Parathyroid adenoma (tissue), 2 donors: ENCODE results near the gene PCAT7.
A peak's percentile ranks its signal among the peaks of the same experiment; 100 is the strongest.
"Not testable (repeated sequence)": the region's sequence is repeated elsewhere in the genome, so short reads cannot be mapped to it uniquely, and the experiment has no call there.

Experiments used
- H2AFZ ChIP-seq: fragments of 300-600 bp; sonication (generic); one replicate; pipeline ENCODE4 v1.7.0; 2017; ENCODE audit warnings: antibody characterized with exemption, mild to moderate bottlenecking
- H3K27ac ChIP-seq: fragments of 300-600 bp; sonication (generic); one replicate; pipeline ENCODE4 v1.7.0; 2017
- H3K27me3 ChIP-seq: fragments of 300-600 bp; sonication (generic); one replicate; pipeline ENCODE4 v1.7.0; 2017; ENCODE audit warnings: low read length; ENCODE audit not compliant: control insufficient read depth, insufficient read depth
- H3K36me3 ChIP-seq: fragments of 300-600 bp; sonication (generic); one replicate; pipeline ENCODE4 v1.7.0; 2017; ENCODE audit warnings: low read length; ENCODE audit not compliant: control insufficient read depth, insufficient read depth
- H3K4me1 ChIP-seq: fragments of 300-600 bp; sonication (generic); one replicate; pipeline ENCODE4 v1.7.0; 2017; ENCODE audit warnings: control low read depth
- H3K4me2 ChIP-seq: fragments of 300-600 bp; sonication (generic); one replicate; pipeline ENCODE4 v1.7.0; 2017; ENCODE audit warnings: low read length
- H3K4me3 ChIP-seq: fragments of 300-600 bp; sonication (generic); one replicate; pipeline ENCODE4 v1.7.0; 2017; ENCODE audit warnings: low read depth, low read length
- H3K79me2 ChIP-seq: fragments of 300-600 bp; sonication (generic); one replicate; pipeline ENCODE4 v1.7.0; 2017; ENCODE audit warnings: control low read depth
- H3K9ac ChIP-seq: fragments of 300-600 bp; sonication (generic); one replicate; pipeline ENCODE4 v1.7.0; 2017; ENCODE audit warnings: mild to moderate bottlenecking
- H3K9me3 ChIP-seq: fragments of 300-600 bp; sonication (generic); one replicate; pipeline ENCODE4 v1.7.0; 2017; ENCODE audit warnings: low read length; ENCODE audit not compliant: control insufficient read depth
- TF ChIP-seq, protein P1 (sequence below): fragments of 300-600 bp; sonication (generic); IDR thresholded peaks from one replicate; pipeline ENCODE4 v1.7.0; 2017; ENCODE audit warnings: antibody characterized with exemption, mild to moderate bottlenecking
- donor health status: primary hyperparathyroidism.

PCAT7 gene

DNA sequence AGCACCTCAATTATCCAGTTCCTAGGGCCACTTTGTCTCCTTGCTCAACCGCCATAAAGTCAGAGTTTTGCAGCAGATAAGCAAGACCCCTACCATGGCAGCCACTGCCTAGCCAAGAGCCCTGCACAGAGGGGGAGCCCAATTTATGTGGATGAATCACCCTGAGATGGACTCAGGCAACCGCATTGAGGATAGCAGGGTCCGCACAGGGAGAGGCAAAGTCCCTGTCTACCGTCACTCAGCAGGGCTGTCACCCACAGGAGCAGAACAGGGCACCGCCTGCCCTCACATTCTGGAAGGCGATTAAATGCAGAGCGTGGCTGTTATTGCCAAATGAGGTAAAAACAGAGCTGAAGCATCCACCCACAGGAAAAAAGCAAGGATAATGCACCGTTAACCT is 37.0 kb downstream of the PCAT7 start:
- peak overlapping the region; percentile 88 for H3K27ac ChIP-seq
- H3K4me2 ChIP-seq, result peak overlapping the region; percentile 34
- H3K4me3 ChIP-seq, result peak overlapping the region; percentile 54
- peaks cover 12% of the 10 kb centered on the region for H3K4me1 ChIP-seq
- no peaks in the 10 kb centered on the region for H3K9me3 ChIP-seq
- H3K27me3 ChIP-seq, result no peaks in the 10 kb centered on the region
- no peaks in the 10 kb centered on the region for H3K36me3 ChIP-seq
- H3K79me2 ChIP-seq, result peaks cover 6% of the 10 kb centered on the region
- TF ChIP-seq, protein P1, sequence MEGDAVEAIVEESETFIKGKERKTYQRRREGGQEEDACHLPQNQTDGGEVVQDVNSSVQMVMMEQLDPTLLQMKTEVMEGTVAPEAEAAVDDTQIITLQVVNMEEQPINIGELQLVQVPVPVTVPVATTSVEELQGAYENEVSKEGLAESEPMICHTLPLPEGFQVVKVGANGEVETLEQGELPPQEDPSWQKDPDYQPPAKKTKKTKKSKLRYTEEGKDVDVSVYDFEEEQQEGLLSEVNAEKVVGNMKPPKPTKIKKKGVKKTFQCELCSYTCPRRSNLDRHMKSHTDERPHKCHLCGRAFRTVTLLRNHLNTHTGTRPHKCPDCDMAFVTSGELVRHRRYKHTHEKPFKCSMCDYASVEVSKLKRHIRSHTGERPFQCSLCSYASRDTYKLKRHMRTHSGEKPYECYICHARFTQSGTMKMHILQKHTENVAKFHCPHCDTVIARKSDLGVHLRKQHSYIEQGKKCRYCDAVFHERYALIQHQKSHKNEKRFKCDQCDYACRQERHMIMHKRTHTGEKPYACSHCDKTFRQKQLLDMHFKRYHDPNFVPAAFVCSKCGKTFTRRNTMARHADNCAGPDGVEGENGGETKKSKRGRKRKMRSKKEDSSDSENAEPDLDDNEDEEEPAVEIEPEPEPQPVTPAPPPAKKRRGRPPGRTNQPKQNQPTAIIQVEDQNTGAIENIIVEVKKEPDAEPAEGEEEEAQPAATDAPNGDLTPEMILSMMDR, result no peak
- H3K9ac ChIP-seq, result no peak overlapping the region
- no peak overlapping the region for H2AFZ ChIP-seq

DNA sequence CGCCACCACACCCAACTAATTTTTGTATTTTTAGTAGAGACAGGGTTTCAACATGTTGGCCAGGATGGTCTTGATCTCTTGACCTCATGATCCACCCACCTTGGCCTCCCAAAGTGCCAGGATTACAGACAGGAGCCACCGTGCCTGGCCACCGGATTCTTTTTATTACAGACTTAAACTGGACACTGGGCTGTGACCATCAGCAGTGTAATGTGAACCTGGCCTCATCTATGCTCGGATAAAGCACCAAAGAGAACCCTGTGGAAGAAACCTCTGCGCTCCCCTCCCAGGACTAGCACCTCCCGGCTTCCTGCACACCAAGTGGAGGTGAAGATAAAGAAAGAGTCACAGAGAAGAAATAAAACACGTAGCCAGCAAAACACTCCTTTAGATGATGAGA is 37.8 kb downstream of the PCAT7 start:
- H3K27ac ChIP-seq, result peak overlapping the region; percentile 88
- peak overlapping the region; percentile 54 for H3K4me3 ChIP-seq
- peak overlapping the region; percentile 37 for H3K9ac ChIP-seq

DNA sequence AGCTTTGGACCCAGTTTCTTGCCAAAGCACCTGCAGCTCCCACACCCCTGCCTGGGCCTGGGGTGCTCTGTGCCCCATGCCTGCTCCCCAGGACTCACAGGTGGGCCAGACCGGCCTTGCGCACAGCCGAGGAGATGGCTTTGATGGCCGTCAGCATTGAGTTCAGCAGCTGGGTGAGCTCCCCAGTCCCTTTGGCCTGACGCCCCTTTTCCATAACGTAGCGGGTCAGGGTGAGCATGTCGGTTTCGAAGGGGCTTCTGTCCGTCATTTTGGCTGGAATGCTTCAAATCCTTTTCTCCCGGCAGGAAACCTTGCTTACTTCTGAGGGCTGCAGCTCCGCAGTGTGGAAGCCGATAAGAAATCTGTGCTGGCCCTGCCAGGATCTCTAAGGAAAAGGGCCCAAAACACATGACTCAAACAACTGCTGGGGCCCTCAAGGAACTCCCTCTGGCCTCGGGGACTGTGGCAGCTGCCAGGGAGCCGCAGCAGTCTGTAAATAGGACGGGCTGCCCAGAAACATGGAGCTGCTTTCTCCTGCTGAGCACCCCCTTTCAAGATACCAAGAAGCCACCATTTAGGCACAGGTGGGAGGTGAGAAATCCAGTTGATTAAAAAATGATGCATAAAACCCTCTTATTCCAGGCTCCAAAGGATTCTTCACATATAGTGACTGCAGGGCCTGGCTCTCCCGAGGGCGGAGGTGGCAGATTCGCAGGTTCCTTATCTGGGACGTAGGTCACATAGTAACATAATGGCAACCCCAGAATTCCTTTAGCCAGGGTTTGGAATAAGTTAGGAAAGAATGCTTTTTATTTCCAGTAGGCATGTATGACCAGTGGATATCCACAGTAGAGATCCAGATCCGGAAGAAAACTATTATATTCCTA is 38.8 kb downstream of the PCAT7 start, which contains the start of gene FBP2:
TSS of gene FBP2 (minus strand) at position 366 of the 887 bp plus-strand sequence. CDS start at position 268, 98 bp downstream.
- TF ChIP-seq, protein P1, result no peak
- H3K9me3 ChIP-seq, result no peaks in the 10 kb centered on the region
- no peaks in the 10 kb centered on the region for H3K36me3 ChIP-seq
- H3K4me3 ChIP-seq, result peak within 1 kb of the TSS; percentile 54
- peaks cover 6% of the 10 kb centered on the region for H3K79me2 ChIP-seq
- peak within 1 kb of the TSS; percentile 54 for H3K4me2 ChIP-seq
- no peaks in the 10 kb centered on the region for H3K27me3 ChIP-seq
- H3K27ac ChIP-seq, result peak within 1 kb of the TSS; percentile 88
- H2AFZ ChIP-seq, result peak within 1 kb of the TSS; percentile 76
- H3K9ac ChIP-seq, result peak within 1 kb of the TSS; percentile 72
- H3K4me1 ChIP-seq, result peaks cover 12% of the 10 kb centered on the region

More for the DNA sequence above, 37.8 kb downstream of the PCAT7 start:
- not testable (repeated sequence) for H3K79me2 ChIP-seq, H3K9me3 ChIP-seq, H3K36me3 ChIP-seq, H3K27me3 ChIP-seq, H2AFZ ChIP-seq
- Histone ChIP-seq H3K4me1 (peaks cover 12% of the 10 kb centered on the region), H3K4me2 (peak overlapping the region; percentile 54)

DNA sequence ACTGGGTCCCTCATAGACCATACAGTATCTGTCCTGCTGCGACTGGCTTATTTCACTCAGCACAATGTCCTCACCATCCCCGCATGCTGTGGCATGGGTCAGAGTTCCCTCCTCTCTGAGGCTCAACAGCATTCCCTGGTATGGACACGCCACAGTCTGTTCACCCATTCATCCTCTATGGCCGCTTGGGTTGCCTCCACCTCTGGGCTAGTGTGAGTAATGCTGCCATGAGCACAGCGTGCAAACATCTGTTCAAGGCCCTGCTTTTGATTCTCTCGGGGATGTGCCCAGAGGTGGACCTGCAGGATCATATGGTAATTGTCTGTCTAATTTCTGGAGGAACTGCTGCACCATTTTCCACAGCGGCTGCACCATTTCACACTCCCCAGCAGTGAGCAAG is 44.2 kb downstream of the PCAT7 start:
- Histone ChIP-seq H3K36me3 (no peaks in the 10 kb centered on the region), H3K27me3 (no peaks in the 10 kb centered on the region), H3K4me1 (peaks cover 12% of the 10 kb centered on the region), H3K9me3 (no peaks in the 10 kb centered on the region), H3K79me2 (peaks cover 3% of the 10 kb centered on the region), H3K4me3 (no peak overlapping the region), H3K4me2 (no peak overlapping the region), H2AFZ (no peak overlapping the region), H3K9ac (no peak overlapping the region), H3K27ac (no peak overlapping the region)
- TF ChIP-seq, protein P1, result no peak

DNA sequence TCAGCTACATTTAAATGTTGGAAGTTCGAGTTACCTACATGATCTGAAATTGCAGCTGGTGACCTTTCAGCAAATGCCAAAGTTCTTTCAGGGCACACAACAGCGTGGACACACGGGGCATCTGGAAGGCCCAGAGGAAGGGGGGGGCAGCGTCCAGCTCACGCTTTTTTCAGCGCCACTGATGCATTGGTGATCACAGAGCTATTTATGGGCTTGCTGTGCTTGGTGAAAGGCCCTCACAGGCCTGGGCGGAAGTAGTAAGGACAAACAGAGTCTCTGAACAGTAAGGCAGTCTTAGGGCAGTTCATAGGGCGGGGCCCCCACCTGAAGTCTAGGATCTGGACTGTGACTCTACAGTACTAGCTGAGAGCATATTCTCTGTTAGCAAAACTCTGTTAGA is 45.4 kb downstream of the PCAT7 start:
- no peaks in the 10 kb centered on the region for H3K9me3 ChIP-seq
- no peaks in the 10 kb centered on the region for H3K36me3 ChIP-seq
- H3K79me2 ChIP-seq, result peaks cover 3% of the 10 kb centered on the region
- H2AFZ ChIP-seq, result peak overlapping the region; percentile 60
- TF ChIP-seq, protein P1, result no peak
- no peak overlapping the region for H3K4me2 ChIP-seq
- no peak overlapping the region for H3K9ac ChIP-seq
- H3K27ac ChIP-seq, result peak overlapping the region; percentile 56
- peaks cover 6% of the 10 kb centered on the region for H3K4me1 ChIP-seq
- no peak overlapping the region for H3K4me3 ChIP-seq
- no peaks in the 10 kb centered on the region for H3K27me3 ChIP-seq
